K562 (cell line): ENCODE results near the gene PPP1R12B.

Experiments
- CXXC5 ChIP-seq: fragments of 250-450 bp; sonication (Bioruptor Pico); IDR thresholded peaks from 2 replicates; pipeline ENCODE4 v1.8.0; 2022; ENCODE audit warnings: inconsistent platforms, mild to moderate bottlenecking, moderate library complexity
- E2F3 ChIP-seq: fragments of 250-450 bp; sonication (Bioruptor Pico); IDR thresholded peaks from 2 replicates; pipeline ENCODE4 v1.4.0; 2020; ENCODE audit warnings: mild to moderate bottlenecking
- EZH2 ChIP-seq: IDR thresholded peaks from 2 replicates; pipeline ENCODE4 v1.6.1; 2012; ENCODE audit warnings: low read depth, mild to moderate bottlenecking, inconsistent platforms, low read length, borderline replicate concordance
- RAD21 ChIP-seq, 2 experiments: fragments of 250-450 bp in 1 of 2; fragments of 450-650 bp in 1 of 2; sonication (Bioruptor Pico) in 1 of 2; formaldehyde crosslinking in 1 of 2; IDR thresholded peaks in 1 of 2; conservative IDR thresholded peaks in 1 of 2; 2 replicates each; pipeline versions ENCODE4 v1.4.0 to v1.8.0; 2020 to 2022; ENCODE audit warnings: mild to moderate bottlenecking in 2 of 2, moderate library complexity in 1 of 2
- SIX5 ChIP-seq, 2 experiments: IDR thresholded peaks; 2 replicates each; pipeline ENCODE4 v1.6.1; 2011; ENCODE audit warnings: low read length in 2 of 2, borderline replicate concordance in 1 of 2, low read depth in 1 of 2, mild to moderate bottlenecking in 1 of 2, moderate library complexity in 1 of 2; ENCODE audit not compliant: insufficient read depth in 1 of 2
- SNRNP70 ChIP-seq: fragments of 200-400 bp; formaldehyde crosslinking; optimal IDR thresholded peaks from 2 replicates; pipeline ENCODE3; 2017; ENCODE audit warnings: low read depth, low read length
- TF ChIP-seq, protein P1 (sequence below): sonication (generic); formaldehyde crosslinking; IDR thresholded peaks from 2 replicates; pipeline ENCODE4 v1.8.1; 2023; ENCODE audit warnings: mild to moderate bottlenecking, missing genetic modification reagents, moderate library complexity
- TF ChIP-seq, protein P2 (sequence below), 3 experiments: IDR thresholded peaks in 2 of 3; conservative IDR thresholded peaks in 1 of 3; 2 replicates each; pipeline ENCODE4 v1.5.1; 2011 to 2012; ENCODE audit warnings: low read length in 3 of 3, mild to moderate bottlenecking in 3 of 3, control low read depth in 2 of 3, improper control_type of control experiment in 1 of 3, inconsistent platforms in 1 of 3, low read depth in 1 of 3, mixed read lengths in 1 of 3, moderate library complexity in 1 of 3; ENCODE audit not compliant: insufficient read depth in 2 of 3
- TF ChIP-seq, protein P3 (sequence below): sonication (generic); formaldehyde crosslinking; IDR thresholded peaks from 2 replicates; pipeline ENCODE4 v1.8.0; 2022; ENCODE audit warnings: mild to moderate bottlenecking, low read depth, missing genetic modification reagents

DNA sequence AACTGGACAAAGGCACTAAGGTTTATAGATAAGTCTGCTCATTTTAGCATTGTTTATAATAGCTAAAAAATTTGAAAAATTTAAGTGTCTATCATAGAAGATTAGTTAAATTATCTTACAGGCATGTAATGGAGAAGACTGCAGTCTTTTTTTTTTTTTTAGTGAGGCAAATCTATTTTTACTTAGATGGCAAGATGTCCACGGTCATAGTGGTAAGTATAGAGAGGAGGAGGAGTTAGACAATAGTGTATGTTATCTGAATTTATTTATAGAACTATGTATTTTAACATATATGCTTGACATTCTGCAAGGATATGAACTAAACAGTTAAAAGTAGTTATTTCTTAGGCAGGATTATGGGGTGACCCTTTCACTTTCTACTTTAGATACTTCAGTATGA lies 212.7 kb downstream of the PPP1R12B start:
- no peak for TF ChIP-seq E2F3 (CRISPR knock-in tag)
- TF ChIP-seq, protein P1, sequence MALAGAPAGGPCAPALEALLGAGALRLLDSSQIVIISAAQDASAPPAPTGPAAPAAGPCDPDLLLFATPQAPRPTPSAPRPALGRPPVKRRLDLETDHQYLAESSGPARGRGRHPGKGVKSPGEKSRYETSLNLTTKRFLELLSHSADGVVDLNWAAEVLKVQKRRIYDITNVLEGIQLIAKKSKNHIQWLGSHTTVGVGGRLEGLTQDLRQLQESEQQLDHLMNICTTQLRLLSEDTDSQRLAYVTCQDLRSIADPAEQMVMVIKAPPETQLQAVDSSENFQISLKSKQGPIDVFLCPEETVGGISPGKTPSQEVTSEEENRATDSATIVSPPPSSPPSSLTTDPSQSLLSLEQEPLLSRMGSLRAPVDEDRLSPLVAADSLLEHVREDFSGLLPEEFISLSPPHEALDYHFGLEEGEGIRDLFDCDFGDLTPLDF (CRISPR knock-in tag) = no peak
- TF ChIP-seq, protein P2, sequence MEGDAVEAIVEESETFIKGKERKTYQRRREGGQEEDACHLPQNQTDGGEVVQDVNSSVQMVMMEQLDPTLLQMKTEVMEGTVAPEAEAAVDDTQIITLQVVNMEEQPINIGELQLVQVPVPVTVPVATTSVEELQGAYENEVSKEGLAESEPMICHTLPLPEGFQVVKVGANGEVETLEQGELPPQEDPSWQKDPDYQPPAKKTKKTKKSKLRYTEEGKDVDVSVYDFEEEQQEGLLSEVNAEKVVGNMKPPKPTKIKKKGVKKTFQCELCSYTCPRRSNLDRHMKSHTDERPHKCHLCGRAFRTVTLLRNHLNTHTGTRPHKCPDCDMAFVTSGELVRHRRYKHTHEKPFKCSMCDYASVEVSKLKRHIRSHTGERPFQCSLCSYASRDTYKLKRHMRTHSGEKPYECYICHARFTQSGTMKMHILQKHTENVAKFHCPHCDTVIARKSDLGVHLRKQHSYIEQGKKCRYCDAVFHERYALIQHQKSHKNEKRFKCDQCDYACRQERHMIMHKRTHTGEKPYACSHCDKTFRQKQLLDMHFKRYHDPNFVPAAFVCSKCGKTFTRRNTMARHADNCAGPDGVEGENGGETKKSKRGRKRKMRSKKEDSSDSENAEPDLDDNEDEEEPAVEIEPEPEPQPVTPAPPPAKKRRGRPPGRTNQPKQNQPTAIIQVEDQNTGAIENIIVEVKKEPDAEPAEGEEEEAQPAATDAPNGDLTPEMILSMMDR (IDR thresholded peaks at IDR 0.05 in 2 of 3, conservative IDR thresholded peaks at IDR 0.05 in 1 of 3; ENCODE audit: insufficient read depth in 2 of 3, low read depth in 1 of 3, low read length in 3 of 3) = no peak
- no peak for TF ChIP-seq CXXC5
- no peak for TF ChIP-seq EZH2
- no peak for TF ChIP-seq SIX5 (IDR thresholded peaks at IDR 0.05; ENCODE audit: borderline replicate concordance in 1 of 2, insufficient read depth in 1 of 2, low read depth in 1 of 2, low read length in 2 of 2)
- TF ChIP-seq SNRNP70 = no peak
- TF ChIP-seq, protein P3, sequence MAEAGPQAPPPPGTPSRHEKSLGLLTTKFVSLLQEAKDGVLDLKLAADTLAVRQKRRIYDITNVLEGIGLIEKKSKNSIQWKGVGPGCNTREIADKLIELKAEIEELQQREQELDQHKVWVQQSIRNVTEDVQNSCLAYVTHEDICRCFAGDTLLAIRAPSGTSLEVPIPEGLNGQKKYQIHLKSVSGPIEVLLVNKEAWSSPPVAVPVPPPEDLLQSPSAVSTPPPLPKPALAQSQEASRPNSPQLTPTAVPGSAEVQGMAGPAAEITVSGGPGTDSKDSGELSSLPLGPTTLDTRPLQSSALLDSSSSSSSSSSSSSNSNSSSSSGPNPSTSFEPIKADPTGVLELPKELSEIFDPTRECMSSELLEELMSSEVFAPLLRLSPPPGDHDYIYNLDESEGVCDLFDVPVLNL (CRISPR knock-in tag) = no peak
- TF ChIP-seq RAD21 (CRISPR knock-in tag; conservative IDR thresholded peaks at IDR 0.05 in 1 of 2, IDR thresholded peaks at IDR 0.05 in 1 of 2) = no peak
